HepG2 (cell line): ENCODE measurements around the gene POLR2F. TPM values are rescaled to one million over a fixed set of nuclear protein-coding genes. Genes with fewer than 3 reads are reported as not detected.

ENCODE experiments used
- ATAC-seq: fragments of 200-7000 bp; cut with Tn5 transposase; 3 replicates; pipeline ENCODE4 v1.9.1; 2020; ENCODE audit warnings: mild to moderate bottlenecking, moderate library complexity
- BruUV-seq: library from RNA; stranded (reverse); fragments of 400-500 nt; replicated peaks from 2 replicates; lab custom pipeline; 2021; lab: Mats Ljungman, UMichigan
- CTCF ChIA-PET: fragments of 300-600 bp; formaldehyde crosslinking; extraction: SDS; loops from one replicate; lab custom pipeline; 2021; ENCODE audit warnings: low total read pairs, inconsistent platforms, low intra/inter-chr PET ratio; lab: Yijun Ruan, JAX
- POLR2A ChIA-PET: fragments of 350-600 bp; sonication (Branson Sonifier 250); formaldehyde crosslinking; loops from one replicate; lab custom pipeline; 2020; ENCODE audit warnings: antibody characterized with exemption, inconsistent platforms; lab: Yijun Ruan, JAX
- DNase-seq: peaks from one replicate; pipeline ENCODE4 v3.0.0-alpha.2; 2015; ENCODE audit warnings: low spot score
- FAIRE-seq: peaks from 3 replicates; lab custom pipeline; 2011; peaks lifted over from hg19 to GRCh38; lab: Jason Lieb, UNC
- H2AFZ ChIP-seq: one replicate; pipeline ENCODE4 v1.6.1; 2011; ENCODE audit warnings: low read length, inconsistent platforms
- H3K27ac ChIP-seq: fragments of 300-600 bp; 3 replicates; pipeline ENCODE4 v1.8.0; 2011; ENCODE audit warnings: mixed run types, mild to moderate bottlenecking, mixed read lengths, low read length, inconsistent platforms; ENCODE audit not compliant: insufficient read depth; ENCODE audit errors: extremely low read length
- H3K27me3 ChIP-seq, 2 experiments: fragments of 200-600 bp in 1 of 2; 2 replicates in 1 of 2; 3 replicates in 1 of 2; pipeline versions ENCODE4 v1.6.0 to v1.8.0; 2011; ENCODE audit warnings: low read length in 2 of 2, mild to moderate bottlenecking in 2 of 2, moderate library complexity in 2 of 2, inconsistent platforms in 1 of 2; ENCODE audit not compliant: insufficient read depth in 2 of 2, control insufficient read depth in 1 of 2
- H3K36me3 ChIP-seq, 2 experiments: fragments of 200-600 bp in 1 of 2; replicated peaks in 1 of 2; 2 replicates in 1 of 2; 3 replicates in 1 of 2; pipeline versions ENCODE4 v1.5.1 to v1.8.0; 2011; ENCODE audit warnings: low read length in 2 of 2, inconsistent platforms in 1 of 2; ENCODE audit not compliant: insufficient read depth in 2 of 2, control insufficient read depth in 1 of 2
- H3K4me1 ChIP-seq: 2 replicates; pipeline ENCODE4 v1.5.1; 2012; ENCODE audit warnings: low read length, inconsistent platforms; ENCODE audit not compliant: insufficient read depth
- H3K4me2 ChIP-seq: 2 replicates; pipeline ENCODE4 v1.6.0; 2011; ENCODE audit warnings: low read depth, low read length, inconsistent platforms
- H3K4me3 ChIP-seq, 3 experiments: fragments of 200-600 bp in 1 of 3; sonication (generic), shearing (Covaris generic) in 1 of 3; replicated peaks in 1 of 3; 2 replicates each; pipeline ENCODE4 v1.5.1; 2011 to 2016; ENCODE audit warnings: low read length in 3 of 3, inconsistent platforms in 2 of 3, low read depth in 2 of 3, mild to moderate bottlenecking in 2 of 3, control low read depth in 1 of 3, mixed read lengths in 1 of 3; ENCODE audit not compliant: insufficient read depth in 1 of 3
- H3K79me2 ChIP-seq: one replicate; pipeline ENCODE4 v1.6.1; 2011; ENCODE audit warnings: low read length, inconsistent platforms; ENCODE audit not compliant: insufficient read depth
- H3K9ac ChIP-seq: 2 replicates; pipeline ENCODE4 v1.6.0; 2011; ENCODE audit warnings: mild to moderate bottlenecking, low read depth, low read length, inconsistent platforms; ENCODE audit not compliant: insufficient read depth
- H3K9me3 ChIP-seq: 2 replicates; pipeline ENCODE4 v1.5.1; 2012; ENCODE audit warnings: mild to moderate bottlenecking, low read length
- H4K20me1 ChIP-seq: 2 replicates; pipeline ENCODE4 v1.6.0; 2011; ENCODE audit warnings: inconsistent platforms, mild to moderate bottlenecking, low read length, moderate library complexity; ENCODE audit not compliant: insufficient read depth
- HNRNPH1 ChIP-seq: fragments of 200-400 bp; formaldehyde crosslinking; optimal IDR thresholded peaks from 2 replicates; pipeline ENCODE3; 2017; ENCODE audit warnings: mild to moderate bottlenecking, low read depth, low read length
- HNRNPK ChIP-seq: fragments of 200-400 bp; formaldehyde crosslinking; IDR thresholded peaks from 2 replicates; pipeline ENCODE4 v1.6.1; 2018; ENCODE audit warnings: low read length, low read depth, moderate library complexity, mild to moderate bottlenecking; ENCODE audit not compliant: poor library complexity, severe bottlenecking
- IKZF4 ChIP-seq: sonication (generic); formaldehyde crosslinking; IDR thresholded peaks from 2 replicates; pipeline ENCODE4 v1.5.1; 2020; ENCODE audit warnings: borderline replicate concordance, mild to moderate bottlenecking, low read depth, missing genetic modification reagents; ENCODE audit errors: not compliant biosample characterization
- IRX3 ChIP-seq: sonication (generic); formaldehyde crosslinking; IDR thresholded peaks from 2 replicates; pipeline ENCODE4 v1.8.1; 2023; ENCODE audit warnings: mild to moderate bottlenecking, low read depth, missing genetic modification reagents, borderline replicate concordance
- KMT2B ChIP-seq: IDR thresholded peaks from 2 replicates; pipeline ENCODE4 v1.6.1; 2016; ENCODE audit warnings: missing genetic modification reagents, missing compliant biosample characterization
- MEIS1 ChIP-seq: sonication (generic); formaldehyde crosslinking; IDR thresholded peaks from 2 replicates; pipeline ENCODE4 v1.9.0; 2021; ENCODE audit warnings: mild to moderate bottlenecking, missing genetic modification reagents, moderate library complexity, borderline replicate concordance
- MYC ChIP-seq: sonication (generic); formaldehyde crosslinking; IDR thresholded peaks from 2 replicates; pipeline ENCODE4 v1.9.0; 2021; ENCODE audit warnings: missing genetic modification reagents, borderline replicate concordance
- NFATC3 ChIP-seq: sonication (generic); formaldehyde crosslinking; IDR thresholded peaks from 2 replicates; pipeline ENCODE4 v1.5.1; 2020; ENCODE audit warnings: mild to moderate bottlenecking, missing genetic modification reagents
- PRPF4 ChIP-seq: fragments of 200-400 bp; formaldehyde crosslinking; IDR thresholded peaks from 2 replicates; pipeline ENCODE4 v1.6.1; 2016; ENCODE audit warnings: low read length, low read depth; ENCODE audit not compliant: poor library complexity, severe bottlenecking
- SNAPC2 ChIP-seq: sonication (generic); formaldehyde crosslinking; IDR thresholded peaks from 2 replicates; pipeline ENCODE4 v1.8.1; 2022; ENCODE audit warnings: mild to moderate bottlenecking, missing genetic modification reagents
- ZFP62 ChIP-seq: sonication (generic); formaldehyde crosslinking; IDR thresholded peaks from 2 replicates; pipeline ENCODE4 v1.4.0; 2020; ENCODE audit warnings: missing genetic modification reagents
- ZNF180 ChIP-seq: sonication (generic); formaldehyde crosslinking; IDR thresholded peaks from 2 replicates; pipeline ENCODE4 v1.4.0; 2020; ENCODE audit warnings: low read depth, missing genetic modification reagents, borderline replicate concordance
- ZNF607 ChIP-seq: sonication (generic); formaldehyde crosslinking; IDR thresholded peaks from 2 replicates; pipeline ENCODE4 v1.5.1; 2020; ENCODE audit warnings: missing genetic modification reagents, mild to moderate bottlenecking, borderline replicate concordance
- ZNF619 ChIP-seq: sonication (generic); formaldehyde crosslinking; IDR thresholded peaks from 2 replicates; pipeline ENCODE4 v1.4.0; 2020; ENCODE audit warnings: mild to moderate bottlenecking, missing genetic modification reagents
- ZNF83 ChIP-seq: sonication (generic); formaldehyde crosslinking; IDR thresholded peaks from 2 replicates; pipeline ENCODE4 v1.4.0; 2020; ENCODE audit warnings: missing genetic modification reagents, mild to moderate bottlenecking, borderline replicate concordance
- WGBS: methylation state at CpG from one replicate; pipeline ENCODE4 v1.1.6; 2017; ENCODE audit warnings: low lambda C conversion rate; 5-methylcytosine and 5-hydroxymethylcytosine counted together
- in situ Hi-C: cut with HindIII; loops from 2 replicates; pipeline ENCODE4 v1.10.0; 2017; ENCODE audit warnings: low pct_unique_long_range_greater_than_20kb; ENCODE audit not compliant: extremely low pct_ligation_motif_present
- intact Hi-C: fragments of 100-400 bp; cut with micrococcal nuclease; formaldehyde crosslinking; loops from one replicate; pipeline ENCODE4 v1.10.0; 2022; ENCODE audit not compliant: unreplicated experiment
- polyA plus RNA-seq, 8 experiments: library from polyadenylated mRNA; depleted of rRNA in 3 of 8; stranded (reverse) in 7 of 8; unstranded in 1 of 8; fragments of >200 nt; fragmentation: Illumina TruSeq in 4 of 8; extraction: Trizol in 4 of 8; gene quantifications; 2 replicates each; pipeline versions ENCODE4 v1.2.1 to v1.2.3, GENCODE V29; 2011 to 2016; ENCODE audit warnings: low read depth in 4 of 8, missing spikeins in 1 of 8, mixed read lengths in 1 of 8; ENCODE audit not compliant: insufficient read depth in 1 of 8
- total RNA-seq, 5 experiments: library from RNA; depleted of rRNA; stranded (reverse); fragments of >200 nt; fragmentation: Illumina TruSeq; extraction: Trizol; gene quantifications; 2 replicates each; pipeline ENCODE4 v1.2.3, GENCODE V29; 2016; ENCODE audit warnings: low read depth in 1 of 5
- TF ChIP-seq, protein P1 (sequence below): IDR thresholded peaks from 2 replicates; pipeline ENCODE4 v1.6.1; 2016
- TF ChIP-seq, protein P2 (sequence below): sonication (generic); formaldehyde crosslinking; IDR thresholded peaks from 2 replicates; pipeline ENCODE4 v1.5.0; 2020; ENCODE audit warnings: missing genetic modification reagents, mild to moderate bottlenecking, borderline replicate concordance

Gene POLR2F
- total and polyA plus RNA-seq, 2 of the 13 experiments (the other 11 are each of a cell fraction or from before 2014, with no cell fraction given), result 135 to 158 TPM

DNA sequence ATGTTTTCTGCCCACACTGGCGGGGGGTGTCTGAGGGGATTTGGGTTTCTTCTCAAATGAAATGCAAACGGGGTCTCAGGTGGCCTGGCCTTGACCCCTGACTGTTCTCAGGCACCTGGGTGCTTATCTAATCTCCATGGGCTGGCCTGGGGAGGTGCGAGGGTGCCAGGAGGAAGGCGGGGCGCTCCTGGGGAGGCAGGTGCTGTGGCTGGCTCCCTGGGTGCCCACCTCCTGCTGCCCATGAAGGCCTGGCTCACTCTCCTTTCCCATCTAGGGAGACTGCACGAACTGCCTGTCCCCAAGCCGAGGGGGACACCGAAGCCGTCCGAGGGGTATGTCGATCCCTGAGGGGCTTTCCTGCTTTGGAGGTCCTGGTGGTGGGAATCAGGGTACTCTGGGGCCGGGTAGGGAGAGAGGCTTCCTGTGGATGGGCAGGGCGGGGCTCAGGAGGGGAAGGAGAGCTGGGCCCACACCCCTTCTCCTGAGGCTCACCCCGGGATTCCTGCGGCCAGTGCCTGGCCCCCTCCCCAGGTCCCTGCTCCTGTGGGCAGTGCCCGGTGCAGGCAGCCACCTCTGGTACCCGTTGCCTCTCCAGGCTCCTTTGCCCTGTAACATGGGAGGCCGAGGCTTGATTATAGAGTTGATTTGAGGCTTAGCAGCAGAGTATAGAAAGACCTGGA lies 29.0 kb upstream of the POLR2F start:
- in situ Hi-C loops, result no loop called here
- H4K20me1 ChIP-seq, result no peaks in the 10 kb centered on the region
- TF ChIP-seq ZNF180 (CRISPR knock-in tag) (no peak), MYC (CRISPR knock-in tag) (no peak), KMT2B (CRISPR knock-in tag) (no peak), IKZF4 (no peak), PRPF4 (no peak), SNAPC2 (CRISPR knock-in tag) (no peak), NFATC3 (CRISPR knock-in tag) (no peak), HNRNPK (no peak), MEIS1 (CRISPR knock-in tag) (no peak), HNRNPH1 (no peak), ZNF619 (CRISPR knock-in tag) (no peak), IRX3 (CRISPR knock-in tag) (no peak), ZFP62 (CRISPR knock-in tag) (no peak), ZNF607 (CRISPR knock-in tag) (no peak), ZNF83 (no peak)
- TF ChIP-seq, protein P1, sequence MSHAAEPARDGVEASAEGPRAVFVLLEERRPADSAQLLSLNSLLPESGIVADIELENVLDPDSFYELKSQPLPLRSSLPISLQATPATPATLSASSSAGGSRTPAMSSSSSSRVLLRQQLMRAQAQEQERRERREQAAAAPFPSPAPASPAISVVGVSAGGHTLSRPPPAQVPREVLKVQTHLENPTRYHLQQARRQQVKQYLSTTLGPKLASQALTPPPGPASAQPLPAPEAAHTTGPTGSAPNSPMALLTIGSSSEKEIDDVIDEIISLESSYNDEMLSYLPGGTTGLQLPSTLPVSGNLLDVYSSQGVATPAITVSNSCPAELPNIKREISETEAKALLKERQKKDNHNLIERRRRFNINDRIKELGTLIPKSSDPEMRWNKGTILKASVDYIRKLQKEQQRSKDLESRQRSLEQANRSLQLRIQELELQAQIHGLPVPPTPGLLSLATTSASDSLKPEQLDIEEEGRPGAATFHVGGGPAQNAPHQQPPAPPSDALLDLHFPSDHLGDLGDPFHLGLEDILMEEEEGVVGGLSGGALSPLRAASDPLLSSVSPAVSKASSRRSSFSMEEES, result no peak
- TF ChIP-seq, protein P2, sequence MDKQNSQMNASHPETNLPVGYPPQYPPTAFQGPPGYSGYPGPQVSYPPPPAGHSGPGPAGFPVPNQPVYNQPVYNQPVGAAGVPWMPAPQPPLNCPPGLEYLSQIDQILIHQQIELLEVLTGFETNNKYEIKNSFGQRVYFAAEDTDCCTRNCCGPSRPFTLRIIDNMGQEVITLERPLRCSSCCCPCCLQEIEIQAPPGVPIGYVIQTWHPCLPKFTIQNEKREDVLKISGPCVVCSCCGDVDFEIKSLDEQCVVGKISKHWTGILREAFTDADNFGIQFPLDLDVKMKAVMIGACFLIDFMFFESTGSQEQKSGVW (CRISPR knock-in tag), result no peak

More for the DNA sequence above, 29.0 kb upstream of the POLR2F start:
- H3K27ac ChIP-seq, result no peak overlapping the region
- no peaks in the 10 kb centered on the region for H3K4me1 ChIP-seq
- no TSS peak for BruUV-seq
- CTCF ChIA-PET, result no interaction called here
- no peak overlapping the region for H3K9ac ChIP-seq
- H2AFZ ChIP-seq, result no peak overlapping the region
- DNase-seq (no peak), FAIRE-seq (no peak), ATAC-seq (no peak)
- H3K4me3 ChIP-seq, result no peak overlapping the region
- H3K4me2 ChIP-seq, result no peak overlapping the region
- POLR2A ChIA-PET, result no interaction called here
- 96% methylated on average over 5 of the region's 18 CpGs for WGBS
- peaks cover 21 to 33% of the 10 kb centered on the region in 2 experiments; a peak in 4 of 5 replicates for H3K36me3 ChIP-seq
- H3K79me2 ChIP-seq, result no peaks in the 10 kb centered on the region
- no peaks in the 10 kb centered on the region for H3K9me3 ChIP-seq
- no peaks in the 10 kb centered on the region for H3K27me3 ChIP-seq
- intact Hi-C loops, result no loop called here
